ENCODE data around the gene TOGARAM2. TPM values are rescaled to one million over a fixed set of nuclear protein-coding genes. Genes with fewer than 3 reads are reported as not detected.

Gene TOGARAM2
- total RNA-seq, 2 donors from 2014 or later = 0.86 to 4.2 TPM

GRCh38 chr2:29053223-29053622, 72.1 kb downstream of the TOGARAM2 start:
- Mint-ChIP-seq H3K27me3 (ENCODE audit: insufficient read depth) (peaks cover 1% of the 10 kb centered on the region), H3K27ac (peak overlapping the region; percentile 96), H3K4me1 (peaks cover 74% of the 10 kb centered on the region), H3K36me3 (ENCODE audit: low read depth) (no peaks in the 10 kb centered on the region), H3K9me3 (no peaks in the 10 kb centered on the region), H3K4me3 (no peak overlapping the region)
- H3K27me3 ChIP-seq (ENCODE audit: control insufficient read depth, insufficient read depth, low read length, poor library complexity, severe bottlenecking) = no peaks in the 10 kb centered on the region
- DNase-seq = peak; percentile 98
- H3K4me1 ChIP-seq (ENCODE audit: control insufficient read depth, insufficient read depth, low read length) = peaks cover 23% of the 10 kb centered on the region
- no peaks in the 10 kb centered on the region for H3K9me3 ChIP-seq (ENCODE audit: control insufficient read depth, low read length)
- peak overlapping the region; percentile 39 for H3K27ac ChIP-seq (ENCODE audit: low read depth, low read length)
- H3K36me3 ChIP-seq (ENCODE audit: control insufficient read depth, insufficient read depth, low read length) = no peaks in the 10 kb centered on the region
- no peak overlapping the region for H3K4me3 ChIP-seq (ENCODE audit: low read length)
- peak overlapping the region; percentile 70 for H3K9ac ChIP-seq (ENCODE audit: extremely low read depth, low read length, poor library complexity, severe bottlenecking)
- TF ChIP-seq CTCF (conservative IDR thresholded peaks at IDR 0.05) = no peak
- WGBS, 2 experiments (ENCODE audit: insufficient coverage in 1 of 2, insufficient read length in 1 of 2) = 14 to 18% methylated on average over 3 to 7 of the region's 7 CpGs

GRCh38 chr2:29053670-29054400, 72.7 kb downstream of the TOGARAM2 start:
- no peaks in the 10 kb centered on the region for H3K27me3 ChIP-seq (ENCODE audit: control insufficient read depth, insufficient read depth, low read length, poor library complexity, severe bottlenecking)
- peak overlapping the region; percentile 39 for H3K27ac ChIP-seq (ENCODE audit: low read depth, low read length)

GRCh38 chr2:29054430-29054829, 73.3 kb downstream of the TOGARAM2 start:
- no peak for DNase-seq
- Mint-ChIP-seq H3K4me3 (no peak overlapping the region), H3K36me3 (ENCODE audit: low read depth) (no peaks in the 10 kb centered on the region), H3K4me1 (peaks cover 72% of the 10 kb centered on the region), H3K27ac (peak overlapping the region; percentile 96), H3K27me3 (ENCODE audit: insufficient read depth) (peaks cover 1% of the 10 kb centered on the region), H3K9me3 (no peaks in the 10 kb centered on the region)
- Histone ChIP-seq H3K27me3 (ENCODE audit: control insufficient read depth, insufficient read depth, low read length, poor library complexity, severe bottlenecking) (no peaks in the 10 kb centered on the region), H3K27ac (ENCODE audit: low read depth, low read length) (no peak overlapping the region), H3K4me1 (ENCODE audit: control insufficient read depth, insufficient read depth, low read length) (peaks cover 23% of the 10 kb centered on the region), H3K36me3 (ENCODE audit: control insufficient read depth, insufficient read depth, low read length) (no peaks in the 10 kb centered on the region), H3K9me3 (ENCODE audit: control insufficient read depth, low read length) (no peaks in the 10 kb centered on the region), H3K4me3 (ENCODE audit: low read length) (no peak overlapping the region), H3K9ac (ENCODE audit: extremely low read depth, low read length, poor library complexity, severe bottlenecking) (peak overlapping the region; percentile 70)
- WGBS, 2 experiments (ENCODE audit: insufficient coverage in 1 of 2, insufficient read length in 1 of 2) = 73 to 90% methylated on average over 2 to 7 of the region's 7 CpGs
- TF ChIP-seq CTCF (conservative IDR thresholded peaks at IDR 0.05) = no peak

More at GRCh38 chr2:29053670-29054400, 72.7 kb downstream of the TOGARAM2 start:
- Histone ChIP-seq H3K36me3 (ENCODE audit: control insufficient read depth, insufficient read depth, low read length) (no peaks in the 10 kb centered on the region), H3K4me1 (ENCODE audit: control insufficient read depth, insufficient read depth, low read length) (peaks cover 23% of the 10 kb centered on the region), H3K9me3 (ENCODE audit: control insufficient read depth, low read length) (no peaks in the 10 kb centered on the region), H3K4me3 (ENCODE audit: low read length) (no peak overlapping the region), H3K9ac (ENCODE audit: extremely low read depth, low read length, poor library complexity, severe bottlenecking) (peak overlapping the region; percentile 70)
- TF ChIP-seq CTCF (conservative IDR thresholded peaks at IDR 0.05) = peak; percentile 45
- peak; percentile 83 for DNase-seq
- Mint-ChIP-seq H3K4me1 (peaks cover 74% of the 10 kb centered on the region), H3K9me3 (no peaks in the 10 kb centered on the region), H3K36me3 (ENCODE audit: low read depth) (no peaks in the 10 kb centered on the region), H3K27me3 (ENCODE audit: insufficient read depth) (peaks cover 1% of the 10 kb centered on the region), H3K4me3 (no peak overlapping the region), H3K27ac (peak overlapping the region; percentile 96)
- 33 to 35% methylated on average over 4 to 5 of the region's 5 CpGs for WGBS, 2 experiments (ENCODE audit: insufficient coverage in 1 of 2, insufficient read length in 1 of 2)

Data from endodermal cell (in vitro differentiated cells).